Esophagus muscularis mucosa (tissue), 4 donors: ENCODE measurements around the gene LYPD5. TPM values are rescaled to one million over a fixed set of nuclear protein-coding genes. Genes with fewer than 3 reads are reported as not detected.

ENCODE experiments used
- DNase-seq: peaks from one replicate; pipeline ENCODE4 v3.0.0-alpha.2; 2017; ENCODE audit errors: extremely low spot score
- H3K27ac ChIP-seq, 4 donors: fragments of 200-600 bp; sonication (generic); replicated peaks in 1 of 4; 1 replicate in 3 of 4; 2 replicates in 1 of 4; pipeline ENCODE4 v1.5.1; 2016 to 2019; ENCODE audit warnings: mild to moderate bottlenecking in 1 of 4
- H3K27me3 ChIP-seq, 4 donors: fragments of 200-600 bp; sonication (generic); one replicate each; pipeline versions ENCODE4 v1.5.1 to v1.6.0; 2016 to 2019
- H3K36me3 ChIP-seq, 4 donors: fragments of 200-600 bp; sonication (generic); one replicate each; pipeline ENCODE4 v1.5.1; 2016 to 2019
- H3K4me1 ChIP-seq, 4 donors: fragments of 200-600 bp; sonication (generic); one replicate each; pipeline ENCODE4 v1.5.1; 2016 to 2019
- H3K4me3 ChIP-seq, 4 donors: fragments of 200-600 bp; sonication (generic); 1 replicate in 2 of 4; 2 replicates in 2 of 4; pipeline ENCODE4 v1.5.1; 2016 to 2019; ENCODE audit warnings: mild to moderate bottlenecking in 4 of 4, moderate library complexity in 1 of 4
- H3K9me3 ChIP-seq, 4 donors: fragments of 200-600 bp; sonication (generic); 1 replicate in 3 of 4; 2 replicates in 1 of 4; pipeline ENCODE4 v1.5.1; 2016 to 2019
- EP300 ChIP-seq: sonication (generic); formaldehyde crosslinking; IDR thresholded peaks from one replicate; pipeline ENCODE4 v1.6.1; 2017; ENCODE audit warnings: antibody characterized with exemption
- POLR2A ChIP-seq: fragments of 450-650 bp; IDR thresholded peaks from one replicate; pipeline ENCODE4 v1.6.1; 2017; ENCODE audit warnings: antibody characterized with exemption, moderate library complexity, mild to moderate bottlenecking, low read depth
- POLR2AphosphoS5 ChIP-seq, 2 donors: sonication (generic); formaldehyde crosslinking; IDR thresholded peaks; one replicate each; pipeline ENCODE4 v1.6.1; 2017; ENCODE audit warnings: antibody characterized with exemption in 2 of 2
- WGBS: methylation state at CpG from one replicate; pipeline ENCODE4 v1.1.5; 2018; 5-methylcytosine and 5-hydroxymethylcytosine counted together
- intact Hi-C: fragments of 100-400 bp; cut with DNase I; formaldehyde crosslinking; loops from one replicate; pipeline ENCODE4 v1.15.1; 2023
- total RNA-seq, 4 donors: library from RNA; depleted of rRNA; stranded (reverse); fragments of >200 nt; gene quantifications; one replicate each; pipeline versions ENCODE4 v1.1.0 to v1.2.1, GENCODE V29; 2016
- TF ChIP-seq, protein P1 (sequence below), 3 experiments: fragments of 200-600 bp in 2 of 3; fragments of 450-650 bp in 1 of 3; sonication (generic) in 2 of 3; IDR thresholded peaks; one replicate each; pipeline ENCODE4 v1.5.1; 2017 to 2019; ENCODE audit warnings: antibody characterized with exemption in 3 of 3, mild to moderate bottlenecking in 2 of 3, moderate library complexity in 1 of 3

Gene LYPD5
- total RNA-seq, 4 donors from 2014 or later = 2.8 to 12.0 (median 8.2) TPM

DNA sequence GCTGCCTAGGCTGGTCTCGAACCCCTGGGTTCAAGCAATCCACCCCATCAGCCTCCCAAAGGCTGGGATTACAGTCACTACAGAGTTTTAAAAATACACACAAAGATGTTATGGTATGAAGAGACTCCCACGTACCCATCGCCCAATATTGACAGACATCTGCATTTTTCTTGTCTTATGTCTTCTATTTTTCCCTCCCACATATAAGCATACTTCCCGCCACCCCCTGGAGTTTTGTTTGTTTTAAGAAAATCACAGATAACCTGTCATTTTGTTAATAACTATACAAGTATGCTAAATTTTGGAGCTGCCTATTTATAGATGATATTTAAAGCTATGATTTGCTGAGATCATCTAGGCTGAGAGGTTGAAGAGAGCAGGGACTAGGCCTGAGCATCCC is 41.3 kb downstream of the LYPD5 start:
- Histone ChIP-seq H3K4me1 (peaks cover under 1 to 24% (median 16%) of the 10 kb centered on the region in 4 donors), H3K27ac (no peak overlapping the region), H3K4me3 (no peak overlapping the region), H3K36me3 (no peaks in the 10 kb centered on the region), H3K27me3 (no peaks in the 10 kb centered on the region), H3K9me3 (no peaks in the 10 kb centered on the region)
- intact Hi-C loops = no loop called here
- 84% methylated on average over 4 of the region's 4 CpGs for WGBS
- no peak for DNase-seq
- TF ChIP-seq EP300 = no peak
- no peak for TF ChIP-seq POLR2AphosphoS5 (IDR thresholded peaks at IDR 0.05)
- TF ChIP-seq POLR2A = no peak
- TF ChIP-seq, protein P1, sequence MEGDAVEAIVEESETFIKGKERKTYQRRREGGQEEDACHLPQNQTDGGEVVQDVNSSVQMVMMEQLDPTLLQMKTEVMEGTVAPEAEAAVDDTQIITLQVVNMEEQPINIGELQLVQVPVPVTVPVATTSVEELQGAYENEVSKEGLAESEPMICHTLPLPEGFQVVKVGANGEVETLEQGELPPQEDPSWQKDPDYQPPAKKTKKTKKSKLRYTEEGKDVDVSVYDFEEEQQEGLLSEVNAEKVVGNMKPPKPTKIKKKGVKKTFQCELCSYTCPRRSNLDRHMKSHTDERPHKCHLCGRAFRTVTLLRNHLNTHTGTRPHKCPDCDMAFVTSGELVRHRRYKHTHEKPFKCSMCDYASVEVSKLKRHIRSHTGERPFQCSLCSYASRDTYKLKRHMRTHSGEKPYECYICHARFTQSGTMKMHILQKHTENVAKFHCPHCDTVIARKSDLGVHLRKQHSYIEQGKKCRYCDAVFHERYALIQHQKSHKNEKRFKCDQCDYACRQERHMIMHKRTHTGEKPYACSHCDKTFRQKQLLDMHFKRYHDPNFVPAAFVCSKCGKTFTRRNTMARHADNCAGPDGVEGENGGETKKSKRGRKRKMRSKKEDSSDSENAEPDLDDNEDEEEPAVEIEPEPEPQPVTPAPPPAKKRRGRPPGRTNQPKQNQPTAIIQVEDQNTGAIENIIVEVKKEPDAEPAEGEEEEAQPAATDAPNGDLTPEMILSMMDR (IDR thresholded peaks at IDR 0.05) = no peak

DNA sequence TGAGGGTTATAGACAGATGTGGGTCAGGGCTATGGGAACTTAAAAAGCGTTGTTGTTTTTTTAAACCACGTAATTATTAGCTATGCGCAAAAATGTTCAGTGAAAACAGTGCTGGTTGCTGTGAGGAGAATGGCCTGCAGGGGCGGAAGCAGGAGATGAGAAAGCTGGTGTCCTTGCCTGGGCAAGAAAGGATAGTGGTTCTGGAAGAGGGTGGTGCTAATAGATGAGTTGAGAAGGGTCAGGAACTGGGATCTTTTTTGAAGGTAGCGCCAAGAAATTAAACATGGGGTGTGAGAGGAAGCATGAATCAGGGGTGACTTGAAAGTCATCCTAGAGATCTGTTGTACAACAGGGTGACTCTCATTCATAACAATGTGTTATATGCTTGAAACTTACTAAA is 42.7 kb downstream of the LYPD5 start:
- 67% methylated on average over 5 of the region's 5 CpGs for WGBS
- Histone ChIP-seq H3K9me3 (no peaks in the 10 kb centered on the region), H3K36me3 (no peaks in the 10 kb centered on the region), H3K4me1 (peaks cover 4 to 20% (median 16%) of the 10 kb centered on the region in 4 donors), H3K27me3 (no peaks in the 10 kb centered on the region), H3K27ac (no peak overlapping the region), H3K4me3 (no peak overlapping the region)
- TF ChIP-seq EP300 = no peak
- no peak for TF ChIP-seq POLR2A
- DNase-seq = no peak
- intact Hi-C loops = no loop called here

DNA sequence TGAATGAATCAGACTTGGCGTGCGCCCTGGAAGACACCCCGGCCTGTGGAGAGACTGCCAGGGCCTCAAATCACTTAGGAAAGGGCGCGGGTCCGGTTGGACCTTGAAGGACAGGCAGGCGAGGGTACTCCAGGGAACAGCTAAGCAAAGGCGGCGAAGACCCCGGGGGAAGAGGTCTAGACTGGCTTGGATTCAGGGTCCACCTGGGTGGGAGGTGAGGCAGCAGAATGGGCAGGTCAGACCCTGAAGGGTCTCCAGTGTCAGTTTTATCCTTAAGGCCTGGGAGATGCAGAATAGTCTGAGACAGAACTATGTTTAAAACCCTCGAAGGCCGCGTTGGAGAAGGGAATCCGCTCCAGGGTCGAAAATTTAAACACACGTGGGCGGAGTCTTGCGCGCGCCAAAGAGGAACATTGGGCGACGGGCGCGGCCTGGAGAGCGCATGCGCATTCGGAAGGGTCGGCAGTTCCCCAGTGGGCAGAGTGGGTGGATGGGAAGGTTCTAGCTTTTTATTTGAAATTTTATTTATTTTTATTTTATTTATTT is 46.9 kb downstream of the LYPD5 start:
- no peaks in the 10 kb centered on the region for H3K27me3 ChIP-seq

DNA sequence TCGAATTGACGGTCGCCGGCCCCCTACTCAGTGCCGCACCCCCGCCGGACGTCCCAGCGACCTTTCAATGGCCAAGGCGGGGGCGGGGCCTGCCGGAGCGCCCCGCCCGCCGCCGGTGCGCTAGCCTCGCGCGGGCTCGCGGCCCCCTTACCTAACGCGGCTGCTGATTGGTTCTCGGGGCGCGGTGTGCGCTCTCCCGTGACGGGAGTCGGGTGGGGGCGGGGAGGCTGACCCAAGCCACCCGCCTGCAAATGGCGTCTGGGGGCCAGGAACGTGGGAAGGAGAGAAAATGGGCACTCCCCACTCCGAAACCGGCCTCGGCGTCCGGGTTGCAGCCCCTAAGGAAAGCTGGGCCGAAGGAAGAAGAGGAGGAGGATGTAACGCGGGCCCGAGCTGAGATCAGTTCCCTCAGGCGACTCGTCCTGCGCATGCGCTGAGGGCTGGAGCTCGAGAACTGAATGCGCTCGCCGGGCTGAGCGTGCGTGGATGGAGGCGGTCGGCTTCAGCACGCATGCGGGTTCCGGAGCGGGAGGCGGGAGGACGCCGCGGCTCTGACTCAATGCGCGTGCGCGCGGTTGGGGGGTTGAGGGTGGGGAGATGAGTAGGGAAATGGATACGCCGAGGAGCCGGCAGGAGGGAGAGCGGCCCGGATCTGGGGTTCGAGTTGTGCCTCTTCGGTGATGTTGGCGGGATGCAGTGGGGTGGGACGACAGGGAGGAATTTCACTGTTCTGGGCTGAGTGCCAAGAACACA is 47.6 kb downstream of the LYPD5 start, which contains the start of gene SMG9:
TSS of gene SMG9 (minus strand) at position 460 of the 753 bp plus-strand sequence. CDS start 4,221 bp downstream, outside the sequence.
- Histone ChIP-seq H3K27ac (peak within 1 kb of the TSS; percentile 98 to 99 (median 99)), H3K9me3 (no peaks in the 10 kb centered on the region), H3K4me3 (peak within 1 kb of the TSS; percentile 73 to 86 (median 76)), H3K36me3 (peaks cover 0 to 23% (median 17%) of the 10 kb centered on the region in 4 donors), H3K27me3 (no peaks in the 10 kb centered on the region), H3K4me1 (peaks cover 18 to 41% (median 34%) of the 10 kb centered on the region in 4 donors)
- intact Hi-C loops = no loop called here
- under 1% methylated on average over 38 of the region's 79 CpGs for WGBS
- peak; percentile 98 for DNase-seq
- TF ChIP-seq POLR2A (peak; percentile 43), POLR2AphosphoS5 (IDR thresholded peaks at IDR 0.05) (peak; percentile 95), EP300 (no peak)
- TF ChIP-seq, protein P1 (IDR thresholded peaks at IDR 0.05) = peak in 1 of 3 experiments; percentile 13

More for the DNA sequence above, 46.9 kb downstream of the LYPD5 start:
- under 1% methylated on average over 25 of the region's 28 CpGs for WGBS
- Histone ChIP-seq H3K4me1 (peaks cover 18 to 41% (median 34%) of the 10 kb centered on the region in 4 donors), H3K4me3 (peak overlapping the region; percentile 73 to 86 (median 76)), H3K36me3 (peaks cover 0 to 16% (median 10%) of the 10 kb centered on the region in 4 donors), H3K27ac (peak overlapping the region; percentile 98 to 99 (median 99)), H3K9me3 (no peaks in the 10 kb centered on the region)
- intact Hi-C loops = no loop called here
- DNase-seq = no peak
- TF ChIP-seq POLR2A = no peak
- peak in 1 of 2 donors; percentile 53 for TF ChIP-seq POLR2AphosphoS5 (IDR thresholded peaks at IDR 0.05)

DNA sequence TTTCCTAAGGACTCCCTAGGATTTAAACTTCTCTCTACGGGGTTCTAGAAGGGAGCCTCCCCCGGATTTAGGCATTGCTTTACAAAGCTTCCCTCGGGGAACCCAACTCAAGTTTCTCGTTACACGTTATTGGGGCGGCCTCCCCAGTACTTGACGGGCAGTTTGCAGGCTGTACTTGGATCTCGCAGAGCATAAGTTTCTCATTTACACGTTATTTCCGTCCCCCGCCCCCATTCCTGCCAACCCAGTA is 48.1 kb downstream of the LYPD5 start:
- Histone ChIP-seq H3K27ac (peak overlapping the region; percentile 98 to 99 (median 99)), H3K9me3 (no peaks in the 10 kb centered on the region), H3K4me1 (peaks cover 18 to 41% (median 34%) of the 10 kb centered on the region in 4 donors), H3K36me3 (peaks cover 4 to 28% (median 22%) of the 10 kb centered on the region in 4 donors), H3K27me3 (no peaks in the 10 kb centered on the region), H3K4me3 (peak overlapping the region; percentile 73 to 86 (median 76))
- 2% methylated on average over 7 of the region's 11 CpGs for WGBS
- intact Hi-C loops = no loop called here
- TF ChIP-seq POLR2AphosphoS5 (IDR thresholded peaks at IDR 0.05) (no peak), POLR2A (no peak), EP300 (no peak)
- TF ChIP-seq, protein P1 (IDR thresholded peaks at IDR 0.05) = no peak
- no peak for DNase-seq
